Measurements from ENCODE around the gene RAB28.

Gene RAB28

GRCh38 chr4:13368217-13368616 lies 115.9 kb downstream of the RAB28 start:
- no peak for DNase-seq (ENCODE audit: low read depth)

DNA sequence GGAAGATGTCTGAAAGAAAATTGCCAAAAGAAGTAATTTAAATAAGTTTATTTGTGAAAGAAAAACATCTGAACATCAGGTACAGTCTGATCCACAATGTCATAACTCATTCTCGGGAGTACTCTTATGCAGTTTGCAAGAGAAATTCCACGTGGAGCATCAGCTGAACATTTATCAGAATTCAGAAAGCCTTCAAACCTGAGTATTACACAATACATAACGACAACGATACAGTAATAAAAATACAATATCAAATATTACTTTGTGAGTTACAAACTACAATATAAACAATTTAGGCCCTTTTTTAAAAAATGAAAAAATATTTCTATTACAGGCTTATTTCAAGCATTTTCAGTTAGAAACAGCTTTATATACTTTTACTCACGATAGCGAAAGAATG lies 116.4 kb downstream of the RAB28 start:
- no peak for DNase-seq (ENCODE audit: low read depth)

GRCh38 chr4:13367244-13367643 lies 116.9 kb downstream of the RAB28 start:
- DNase-seq (ENCODE audit: low read depth), result no peak

- no peak for DNase-seq (ENCODE audit: low read depth)
These were observed 118.9 kb downstream of the RAB28 start for GRCh38 chr4:13365195-13365594.

DNA sequence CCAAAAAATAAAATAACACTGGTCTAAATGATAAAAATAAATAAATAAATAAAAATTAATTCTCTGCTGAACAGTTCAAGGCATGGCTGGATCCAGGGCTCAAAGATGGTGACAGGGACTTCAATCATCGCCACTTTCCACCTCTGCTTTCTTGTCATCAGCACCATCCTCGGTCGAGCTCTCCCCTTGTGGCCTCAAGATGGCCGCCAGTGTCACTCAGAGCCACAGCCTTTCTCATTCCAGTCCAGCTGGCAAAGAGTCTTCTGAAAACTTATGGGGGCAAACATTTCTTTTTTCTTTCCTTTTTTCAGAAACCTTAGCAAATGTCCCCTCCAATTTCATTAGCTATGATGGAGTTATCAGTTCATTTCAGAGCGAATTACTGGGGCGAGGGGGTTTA lies 119.5 kb downstream of the RAB28 start:
- no peak for DNase-seq (ENCODE audit: low read depth)

DNA sequence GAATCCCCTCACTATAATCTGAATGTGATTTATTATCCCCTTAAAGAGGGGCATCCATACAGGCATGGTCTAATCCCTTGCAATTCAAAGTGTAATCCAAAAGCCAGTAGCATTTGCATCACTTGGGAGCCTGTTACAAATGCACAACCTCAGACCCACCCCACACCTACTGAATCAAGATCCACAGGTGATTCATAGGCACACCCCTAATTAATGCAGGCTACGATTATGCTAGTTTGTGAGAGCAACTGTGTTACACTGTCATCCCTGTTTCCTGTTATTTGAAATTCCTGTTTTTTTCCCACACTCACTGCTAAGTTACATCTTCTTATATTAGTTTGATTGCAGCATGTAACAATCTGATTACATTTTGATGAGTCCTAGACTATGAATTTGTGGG lies 120.0 kb downstream of the RAB28 start:
- no peak for DNase-seq (ENCODE audit: low read depth)

DNA sequence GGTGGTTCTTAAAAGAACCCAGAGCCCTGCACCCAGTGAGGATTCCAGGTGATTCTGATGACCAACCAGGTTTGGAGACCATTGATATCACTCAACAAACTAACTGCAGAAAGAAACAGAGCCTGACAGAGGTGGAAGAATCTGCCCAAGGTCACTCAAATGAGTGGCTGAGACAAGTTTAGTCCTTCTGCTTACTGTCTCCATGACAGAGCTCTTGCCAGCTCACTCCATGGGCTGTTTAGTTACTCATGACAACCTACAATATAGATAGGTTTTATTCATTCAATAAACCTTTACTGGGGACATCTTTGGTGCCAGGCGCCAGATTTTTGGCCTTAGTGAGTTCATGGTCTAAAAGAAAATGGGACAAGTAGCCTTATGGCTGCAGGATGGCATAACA lies 124.3 kb downstream of the RAB28 start:
- no peak for DNase-seq (ENCODE audit: low read depth)

- DNase-seq (ENCODE audit: low read depth), result no peak
These were observed 128.8 kb downstream of the RAB28 start for GRCh38 chr4:13355111-13355880.

DNA sequence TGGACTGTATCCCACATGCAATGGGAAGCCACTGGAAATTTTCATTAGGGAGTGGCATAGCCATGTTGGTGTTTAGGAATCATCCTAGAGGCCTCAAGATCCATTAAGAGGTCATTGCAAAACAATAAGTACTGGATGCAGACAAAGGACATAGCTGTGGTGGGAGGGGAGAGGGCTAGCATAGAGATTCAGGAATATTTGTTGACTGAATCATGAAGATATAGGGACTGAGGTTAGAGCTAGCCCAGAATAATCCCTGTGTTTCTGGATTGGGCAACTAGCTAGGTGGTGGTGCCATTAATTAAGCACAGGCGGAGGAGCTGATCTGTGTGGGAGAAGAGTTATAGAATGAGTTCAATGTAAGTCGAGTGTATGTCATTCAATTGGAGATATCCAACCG lies 135.0 kb downstream of the RAB28 start:
- no peak for DNase-seq (ENCODE audit: low read depth)

DNA sequence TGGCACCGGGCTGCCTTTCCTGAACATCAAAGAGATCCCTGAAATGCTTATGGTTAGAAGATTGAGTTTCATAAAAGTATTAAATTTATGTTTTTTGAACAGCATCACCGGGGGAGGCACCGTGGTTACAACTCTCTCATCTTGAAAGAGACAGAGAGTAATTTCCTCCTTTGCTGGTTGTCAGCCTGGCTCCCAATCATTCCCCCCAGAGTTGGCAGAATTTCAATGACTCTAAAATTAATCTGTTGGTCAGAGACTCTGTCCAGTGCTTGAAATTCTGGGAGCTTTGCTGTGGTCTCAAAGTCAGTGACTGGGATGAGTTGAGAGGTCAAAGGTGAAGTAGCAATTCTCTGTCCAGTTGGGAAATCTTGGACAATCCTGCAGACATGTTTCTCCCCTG lies 135.9 kb downstream of the RAB28 start:
- DNase-seq (ENCODE audit: low read depth), result no peak

GRCh38 chr4:13347517-13348125 lies 136.5 kb downstream of the RAB28 start:
- no peak for DNase-seq (ENCODE audit: low read depth)

DNA sequence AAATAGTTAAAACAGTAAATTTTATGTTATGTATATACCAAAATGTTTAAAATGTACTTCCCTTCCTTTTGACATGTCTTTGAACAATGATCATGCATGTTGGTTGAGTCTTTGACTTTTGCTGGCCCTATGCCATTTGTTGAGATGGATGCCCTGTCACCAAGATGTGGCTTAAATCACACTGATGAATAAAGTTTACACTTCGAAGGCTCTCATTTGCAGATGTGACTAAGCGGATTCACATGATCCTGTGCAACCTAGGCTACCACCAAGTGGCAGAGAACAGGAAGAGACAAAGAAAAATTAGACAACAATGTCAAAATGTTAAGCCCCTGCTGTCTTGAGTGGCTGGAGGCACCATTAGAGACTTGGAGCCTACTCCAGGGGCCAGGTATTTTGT lies 139.9 kb downstream of the RAB28 start:
- no peak for DNase-seq (ENCODE audit: low read depth)

DNA sequence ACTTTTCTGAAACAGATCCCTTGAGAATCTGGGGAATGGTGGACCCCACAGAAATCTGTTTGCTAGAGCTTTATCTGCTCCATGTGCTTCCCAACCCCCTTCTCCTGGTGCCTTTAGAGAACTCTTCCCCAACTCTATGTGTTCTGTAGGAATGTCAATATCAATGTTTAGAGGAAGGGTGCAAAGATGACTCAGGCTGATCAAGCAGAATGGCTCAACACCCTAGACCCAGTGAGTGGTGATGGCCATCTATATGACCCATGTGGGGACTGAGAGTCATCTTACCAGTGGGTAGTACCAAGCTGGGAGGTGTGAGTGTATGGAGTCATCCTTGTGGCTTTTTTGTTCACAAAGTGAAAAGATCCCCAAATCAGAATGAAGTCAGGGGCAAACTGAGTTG lies 143.5 kb downstream of the RAB28 start:
- no peak for DNase-seq (ENCODE audit: low read depth)

DNA sequence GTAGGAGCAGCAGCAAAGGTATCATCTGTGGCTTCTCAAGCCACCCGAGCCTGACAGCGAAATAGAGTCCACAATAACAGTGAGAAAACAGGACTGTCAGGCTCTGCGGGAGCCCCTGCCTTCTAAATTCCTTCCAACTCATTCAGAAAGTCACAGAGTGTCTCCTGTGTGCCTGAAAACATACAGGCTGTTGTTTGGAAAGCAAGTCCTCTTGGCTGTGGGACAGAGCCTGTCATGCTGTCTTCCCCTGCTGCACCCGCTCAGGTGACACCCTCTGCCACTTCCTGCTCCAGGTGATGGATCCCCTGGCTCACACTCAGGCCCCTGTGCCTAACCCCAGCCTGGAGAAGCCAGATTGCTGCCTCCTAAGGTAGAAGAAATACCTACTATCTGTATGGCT lies 152.3 kb downstream of the RAB28 start:
- no peak for DNase-seq (ENCODE audit: low read depth)

GRCh38 chr4:13329963-13330362 lies 154.2 kb downstream of the RAB28 start:
- DNase-seq (ENCODE audit: low read depth), result no peak

- DNase-seq (ENCODE audit: low read depth), result no peak
These were observed 154.7 kb downstream of the RAB28 start for GRCh38 chr4:13329340-13329850.

GRCh38 chr4:13328591-13328990 lies 155.5 kb downstream of the RAB28 start:
- DNase-seq (ENCODE audit: low read depth), result no peak

GRCh38 chr4:13327991-13328390 lies 156.1 kb downstream of the RAB28 start:
- DNase-seq (ENCODE audit: low read depth), result no peak

GRCh38 chr4:13325744-13326143 lies 158.4 kb downstream of the RAB28 start:
- DNase-seq (ENCODE audit: low read depth), result no peak

GRCh38 chr4:13323921-13324320 lies 160.2 kb downstream of the RAB28 start:
- no peak for DNase-seq (ENCODE audit: low read depth)

DNA sequence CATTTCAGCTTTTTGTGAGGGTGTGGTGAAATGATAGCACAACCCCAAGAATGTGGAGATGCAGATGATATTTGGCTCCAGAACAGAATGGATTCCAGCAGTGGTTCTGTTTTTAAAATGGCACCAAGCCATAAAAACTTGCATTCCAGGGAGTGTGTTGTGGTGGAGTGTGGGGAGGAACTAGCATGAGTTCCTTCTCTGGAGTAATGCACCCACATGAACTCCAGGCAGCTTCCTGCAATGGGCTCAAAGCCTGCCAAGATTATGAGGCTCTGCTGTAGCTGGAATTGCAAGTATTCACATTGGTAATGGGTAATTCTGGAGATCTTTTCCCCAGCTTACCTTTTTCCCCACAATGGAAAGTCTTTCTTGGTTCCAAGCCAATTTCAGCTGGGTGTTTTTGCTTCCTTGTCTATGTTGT lies 161.4 kb downstream of the RAB28 start:
- no peak for DNase-seq (ENCODE audit: low read depth)

All from activated T-helper 1 cell treated with Interleukin-2 at 50 U/mL for 16 hours (primary cell).